Hematopoietic multipotent progenitor cell treated with erythropoietin and hydrocortisone succinate and interleukin-3 and kit ligand, for 8 days (in vitro differentiated cells): ENCODE data around the gene DDX56.
A peak's percentile ranks its signal among the peaks of the same experiment; 100 is the strongest.
"Not testable (repeated sequence)": the region's sequence is repeated elsewhere in the genome, so short reads cannot be mapped to it uniquely, and the experiment has no call there.

Experiments used
- DNase-seq: peaks from one replicate; pipeline ENCODE4 v3.0.0-alpha.2; 2015

The DDX56 gene

GRCh38 chr7:44561962-44562621, 11.6 kb downstream of the DDX56 start:
- peak; percentile 45 for DNase-seq

GRCh38 chr7:44561481-44561880, 12.2 kb downstream of the DDX56 start:
- DNase-seq, result no peak

- no peak for DNase-seq
These were observed 14.2 kb downstream of the DDX56 start for GRCh38 chr7:44559485-44559884.

- DNase-seq, result no peak
These were observed 16.2 kb downstream of the DDX56 start for GRCh38 chr7:44557485-44557884.

- DNase-seq, result no peak
These were observed 18.4 kb downstream of the DDX56 start for GRCh38 chr7:44555350-44555749.

- not testable (repeated sequence) for DNase-seq
These were observed 21.2 kb downstream of the DDX56 start for GRCh38 chr7:44552473-44553005.

- no peak for DNase-seq
These were observed 24.3 kb downstream of the DDX56 start for GRCh38 chr7:44549457-44549856.

- no peak for DNase-seq
These were observed 24.8 kb downstream of the DDX56 start for GRCh38 chr7:44548893-44549292.

GRCh38 chr7:44547536-44548231, 26.0 kb downstream of the DDX56 start:
- DNase-seq, result no peak

GRCh38 chr7:44541876-44542610, 31.7 kb downstream of the DDX56 start:
- DNase-seq, result peak; percentile 51

- peak; percentile 84 for DNase-seq
These were observed 32.5 kb downstream of the DDX56 start, which contains the start of gene NPC1L1 for GRCh38 chr7:44541028-44541869. NPC1L1 (minus strand) TSS chr7:44541330; CDS start chr7:44541259, 71 bp downstream.

- DNase-seq, result no peak
These were observed 33.1 kb downstream of the DDX56 start for GRCh38 chr7:44540592-44541027.

GRCh38 chr7:44539669-44540506, 33.8 kb downstream of the DDX56 start:
- DNase-seq, result no peak

GRCh38 chr7:44538798-44539668, 34.7 kb downstream of the DDX56 start:
- no peak for DNase-seq

GRCh38 chr7:44538093-44538797, 35.5 kb downstream of the DDX56 start:
- no peak for DNase-seq

GRCh38 chr7:44537442-44537841, 36.3 kb downstream of the DDX56 start:
- no peak for DNase-seq

GRCh38 chr7:44536090-44536489, 37.6 kb downstream of the DDX56 start:
- no peak for DNase-seq

- no peak for DNase-seq
These were observed 38.2 kb downstream of the DDX56 start for GRCh38 chr7:44535348-44536064.

- DNase-seq, result peak; percentile 74
These were observed 39.2 kb downstream of the DDX56 start for GRCh38 chr7:44534501-44534900.
